Coronary artery (tissue), 2 donors: ENCODE results near the gene LRRC46.

Experiments used
- DNase-seq: peaks from one replicate; pipeline ENCODE4 v3.0.0-alpha.2; 2017; ENCODE audit warnings: low spot score
- H3K27ac ChIP-seq, 2 donors: fragments of 200-600 bp; sonication (generic); one replicate each; pipeline ENCODE4 v1.5.1; 2016 to 2019
- H3K4me3 ChIP-seq: fragments of 200-600 bp; sonication (generic); 2 replicates; pipeline ENCODE4 v1.5.1; 2016; ENCODE audit warnings: mild to moderate bottlenecking, moderate library complexity
- CTCF ChIP-seq: fragments of 200-600 bp; sonication (generic); IDR thresholded peaks from one replicate; pipeline ENCODE4 v1.5.1; 2019; ENCODE audit warnings: antibody characterized with exemption

Gene LRRC46

GRCh38 chr17:47870056-47870455 is 38.6 kb downstream of the LRRC46 start:
- no peak overlapping the region for H3K27ac ChIP-seq
- no peak for TF ChIP-seq CTCF
- DNase-seq: no peak
- no peak overlapping the region for H3K4me3 ChIP-seq

GRCh38 chr17:47871048-47871447 is 39.6 kb downstream of the LRRC46 start:
- TF ChIP-seq CTCF: no peak
- no peak overlapping the region for H3K4me3 ChIP-seq
- no peak overlapping the region for H3K27ac ChIP-seq
- DNase-seq: no peak

GRCh38 chr17:47872019-47872650 is 40.7 kb downstream of the LRRC46 start:
- Histone ChIP-seq H3K27ac (no peak overlapping the region), H3K4me3 (peak overlapping the region; percentile 25)
- DNase-seq: no peak
- no peak for TF ChIP-seq CTCF

- Histone ChIP-seq H3K4me3 (peak overlapping the region; percentile 25), H3K27ac (no peak overlapping the region)
- no peak for TF ChIP-seq CTCF
- no peak for DNase-seq
Observed at GRCh38 chr17:47872651-47873161, 41.2 kb downstream of the LRRC46 start.

- Histone ChIP-seq H3K4me3 (no peak overlapping the region), H3K27ac (no peak overlapping the region)
- TF ChIP-seq CTCF: no peak
- no peak for DNase-seq
Observed at GRCh38 chr17:47873200-47874090, 42.0 kb downstream of the LRRC46 start.

GRCh38 chr17:47875011-47875985 is 43.8 kb downstream of the LRRC46 start:
- no peak for TF ChIP-seq CTCF
- Histone ChIP-seq H3K27ac (no peak overlapping the region), H3K4me3 (no peak overlapping the region)
- DNase-seq: no peak
